ENCODE results near the gene INAFM2.

- TF ChIP-seq, protein P1, sequence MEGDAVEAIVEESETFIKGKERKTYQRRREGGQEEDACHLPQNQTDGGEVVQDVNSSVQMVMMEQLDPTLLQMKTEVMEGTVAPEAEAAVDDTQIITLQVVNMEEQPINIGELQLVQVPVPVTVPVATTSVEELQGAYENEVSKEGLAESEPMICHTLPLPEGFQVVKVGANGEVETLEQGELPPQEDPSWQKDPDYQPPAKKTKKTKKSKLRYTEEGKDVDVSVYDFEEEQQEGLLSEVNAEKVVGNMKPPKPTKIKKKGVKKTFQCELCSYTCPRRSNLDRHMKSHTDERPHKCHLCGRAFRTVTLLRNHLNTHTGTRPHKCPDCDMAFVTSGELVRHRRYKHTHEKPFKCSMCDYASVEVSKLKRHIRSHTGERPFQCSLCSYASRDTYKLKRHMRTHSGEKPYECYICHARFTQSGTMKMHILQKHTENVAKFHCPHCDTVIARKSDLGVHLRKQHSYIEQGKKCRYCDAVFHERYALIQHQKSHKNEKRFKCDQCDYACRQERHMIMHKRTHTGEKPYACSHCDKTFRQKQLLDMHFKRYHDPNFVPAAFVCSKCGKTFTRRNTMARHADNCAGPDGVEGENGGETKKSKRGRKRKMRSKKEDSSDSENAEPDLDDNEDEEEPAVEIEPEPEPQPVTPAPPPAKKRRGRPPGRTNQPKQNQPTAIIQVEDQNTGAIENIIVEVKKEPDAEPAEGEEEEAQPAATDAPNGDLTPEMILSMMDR (IDR thresholded peaks at IDR 0.05) = no peak
- TF ChIP-seq JUNB (IDR thresholded peaks at IDR 0.05) = no peak
- TF ChIP-seq EP300 (IDR thresholded peaks at IDR 0.05) = no peak
- no peak for TF ChIP-seq ZFP36 (IDR thresholded peaks at IDR 0.05; ENCODE audit: borderline replicate concordance, partially characterized antibody)
- TF ChIP-seq FOSL2 (IDR thresholded peaks at IDR 0.05) = no peak
- no peak for TF ChIP-seq FOSL2 (CRISPR knock-in tag; IDR thresholded peaks at IDR 0.05)
- TF ChIP-seq, protein P2, sequence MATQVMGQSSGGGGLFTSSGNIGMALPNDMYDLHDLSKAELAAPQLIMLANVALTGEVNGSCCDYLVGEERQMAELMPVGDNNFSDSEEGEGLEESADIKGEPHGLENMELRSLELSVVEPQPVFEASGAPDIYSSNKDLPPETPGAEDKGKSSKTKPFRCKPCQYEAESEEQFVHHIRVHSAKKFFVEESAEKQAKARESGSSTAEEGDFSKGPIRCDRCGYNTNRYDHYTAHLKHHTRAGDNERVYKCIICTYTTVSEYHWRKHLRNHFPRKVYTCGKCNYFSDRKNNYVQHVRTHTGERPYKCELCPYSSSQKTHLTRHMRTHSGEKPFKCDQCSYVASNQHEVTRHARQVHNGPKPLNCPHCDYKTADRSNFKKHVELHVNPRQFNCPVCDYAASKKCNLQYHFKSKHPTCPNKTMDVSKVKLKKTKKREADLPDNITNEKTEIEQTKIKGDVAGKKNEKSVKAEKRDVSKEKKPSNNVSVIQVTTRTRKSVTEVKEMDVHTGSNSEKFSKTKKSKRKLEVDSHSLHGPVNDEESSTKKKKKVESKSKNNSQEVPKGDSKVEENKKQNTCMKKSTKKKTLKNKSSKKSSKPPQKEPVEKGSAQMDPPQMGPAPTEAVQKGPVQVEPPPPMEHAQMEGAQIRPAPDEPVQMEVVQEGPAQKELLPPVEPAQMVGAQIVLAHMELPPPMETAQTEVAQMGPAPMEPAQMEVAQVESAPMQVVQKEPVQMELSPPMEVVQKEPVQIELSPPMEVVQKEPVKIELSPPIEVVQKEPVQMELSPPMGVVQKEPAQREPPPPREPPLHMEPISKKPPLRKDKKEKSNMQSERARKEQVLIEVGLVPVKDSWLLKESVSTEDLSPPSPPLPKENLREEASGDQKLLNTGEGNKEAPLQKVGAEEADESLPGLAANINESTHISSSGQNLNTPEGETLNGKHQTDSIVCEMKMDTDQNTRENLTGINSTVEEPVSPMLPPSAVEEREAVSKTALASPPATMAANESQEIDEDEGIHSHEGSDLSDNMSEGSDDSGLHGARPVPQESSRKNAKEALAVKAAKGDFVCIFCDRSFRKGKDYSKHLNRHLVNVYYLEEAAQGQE (IDR thresholded peaks at IDR 0.05) = no peak
Observed at GRCh38 chr15:40363611-40364010, 40.1 kb downstream of the INAFM2 start.
